ENCODE results near the gene MOB4.
"Not testable (repeated sequence)": the region's sequence is repeated elsewhere in the genome, so short reads cannot be mapped to it uniquely, and the experiment has no call there.

DNA sequence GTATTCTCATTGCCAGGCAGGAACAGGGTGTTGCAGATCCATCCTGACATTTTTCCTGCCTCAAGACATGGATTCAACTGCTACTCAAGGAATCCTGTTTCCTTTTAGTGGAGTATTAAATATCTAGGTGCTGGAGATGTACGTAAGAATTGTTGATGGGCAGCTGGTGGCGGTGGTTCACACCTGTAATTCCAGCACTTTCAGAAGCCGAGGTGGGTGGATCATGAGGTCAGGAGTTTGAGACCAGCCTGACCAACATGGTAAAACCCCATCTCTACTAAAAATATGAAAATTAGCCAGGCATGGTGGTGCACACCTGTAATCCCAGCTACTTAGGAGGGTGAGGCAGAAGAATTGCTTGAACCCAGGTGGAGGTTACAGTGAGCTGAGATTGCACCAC lies 31.6 kb upstream of the MOB4 start:
- not testable (repeated sequence) for TF ChIP-seq EP300 (conservative IDR thresholded peaks at IDR 0.05; ENCODE audit: poor library complexity, severe bottlenecking); POLR2AphosphoS5 (IDR thresholded peaks at IDR 0.05); TAF1 (IDR thresholded peaks at IDR 0.05; ENCODE audit: low read depth); MXI1 (conservative IDR thresholded peaks at IDR 0.05; ENCODE audit: poor library complexity, severe bottlenecking); SMC3 (conservative IDR thresholded peaks at IDR 0.05; ENCODE audit: poor library complexity); REST (IDR thresholded peaks at IDR 0.05; ENCODE audit: borderline replicate concordance)
- TF ChIP-seq, protein P1, sequence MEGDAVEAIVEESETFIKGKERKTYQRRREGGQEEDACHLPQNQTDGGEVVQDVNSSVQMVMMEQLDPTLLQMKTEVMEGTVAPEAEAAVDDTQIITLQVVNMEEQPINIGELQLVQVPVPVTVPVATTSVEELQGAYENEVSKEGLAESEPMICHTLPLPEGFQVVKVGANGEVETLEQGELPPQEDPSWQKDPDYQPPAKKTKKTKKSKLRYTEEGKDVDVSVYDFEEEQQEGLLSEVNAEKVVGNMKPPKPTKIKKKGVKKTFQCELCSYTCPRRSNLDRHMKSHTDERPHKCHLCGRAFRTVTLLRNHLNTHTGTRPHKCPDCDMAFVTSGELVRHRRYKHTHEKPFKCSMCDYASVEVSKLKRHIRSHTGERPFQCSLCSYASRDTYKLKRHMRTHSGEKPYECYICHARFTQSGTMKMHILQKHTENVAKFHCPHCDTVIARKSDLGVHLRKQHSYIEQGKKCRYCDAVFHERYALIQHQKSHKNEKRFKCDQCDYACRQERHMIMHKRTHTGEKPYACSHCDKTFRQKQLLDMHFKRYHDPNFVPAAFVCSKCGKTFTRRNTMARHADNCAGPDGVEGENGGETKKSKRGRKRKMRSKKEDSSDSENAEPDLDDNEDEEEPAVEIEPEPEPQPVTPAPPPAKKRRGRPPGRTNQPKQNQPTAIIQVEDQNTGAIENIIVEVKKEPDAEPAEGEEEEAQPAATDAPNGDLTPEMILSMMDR (IDR thresholded peaks at IDR 0.05; ENCODE audit: poor library complexity, severe bottlenecking), result not testable (repeated sequence)
